ENCODE results near the gene ATOSA.

DNA sequence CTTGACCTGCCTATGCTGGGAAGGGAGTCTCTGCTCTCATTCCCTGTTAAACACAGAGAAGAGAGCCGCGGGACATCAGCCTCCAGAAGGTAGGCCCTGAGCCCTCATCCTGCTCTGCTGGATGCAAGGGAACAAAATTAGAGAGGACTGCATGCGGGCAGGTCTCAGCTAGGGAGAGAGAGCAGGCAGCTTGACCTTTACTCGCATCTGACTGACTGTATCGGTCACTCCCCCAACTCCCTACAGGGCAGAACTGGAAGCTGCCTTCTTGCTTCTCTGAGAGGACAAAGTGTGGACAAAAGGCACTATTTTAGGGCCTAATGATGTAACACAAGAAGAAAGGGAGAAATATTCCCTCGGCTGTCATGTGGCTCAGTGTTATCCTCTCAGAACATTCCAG lies 38.7 kb upstream of the ATOSA start:
- TF ChIP-seq, protein P1, sequence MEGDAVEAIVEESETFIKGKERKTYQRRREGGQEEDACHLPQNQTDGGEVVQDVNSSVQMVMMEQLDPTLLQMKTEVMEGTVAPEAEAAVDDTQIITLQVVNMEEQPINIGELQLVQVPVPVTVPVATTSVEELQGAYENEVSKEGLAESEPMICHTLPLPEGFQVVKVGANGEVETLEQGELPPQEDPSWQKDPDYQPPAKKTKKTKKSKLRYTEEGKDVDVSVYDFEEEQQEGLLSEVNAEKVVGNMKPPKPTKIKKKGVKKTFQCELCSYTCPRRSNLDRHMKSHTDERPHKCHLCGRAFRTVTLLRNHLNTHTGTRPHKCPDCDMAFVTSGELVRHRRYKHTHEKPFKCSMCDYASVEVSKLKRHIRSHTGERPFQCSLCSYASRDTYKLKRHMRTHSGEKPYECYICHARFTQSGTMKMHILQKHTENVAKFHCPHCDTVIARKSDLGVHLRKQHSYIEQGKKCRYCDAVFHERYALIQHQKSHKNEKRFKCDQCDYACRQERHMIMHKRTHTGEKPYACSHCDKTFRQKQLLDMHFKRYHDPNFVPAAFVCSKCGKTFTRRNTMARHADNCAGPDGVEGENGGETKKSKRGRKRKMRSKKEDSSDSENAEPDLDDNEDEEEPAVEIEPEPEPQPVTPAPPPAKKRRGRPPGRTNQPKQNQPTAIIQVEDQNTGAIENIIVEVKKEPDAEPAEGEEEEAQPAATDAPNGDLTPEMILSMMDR (IDR thresholded peaks at IDR 0.05), result no peak
- TF ChIP-seq POLR2AphosphoS5 (IDR thresholded peaks at IDR 0.05), result no peak
